ENCODE results near the gene IL21R. TPM values are rescaled to one million over a fixed set of nuclear protein-coding genes. Genes with fewer than 3 reads are reported as not detected.

Gene IL21R
- total and polyA plus RNA-seq, 10 of the 15 experiments (the other 5 are each of a cell fraction or from before 2014, with no cell fraction given) = 5.3 to 138 (median 82.5) TPM

- H3K27me3 ChIP-seq (replicated peaks in 1 of 2; ENCODE audit: control insufficient read depth in 2 of 2, insufficient read depth in 2 of 2, low read length in 1 of 2) = no peaks in the 10 kb centered on the region
- ATAC-seq (peak; percentile 11), DNase-seq (ENCODE audit: low read depth, low spot score) (no peak), FAIRE-seq (no peak)
- BruUV-seq (replicated peaks) = no TSS peak
- in situ Hi-C loops (cut with MboI) (no loop called here), intact Hi-C loops (cut with micrococcal nuclease; ENCODE audit: unreplicated experiment) (no loop called here)
- peaks cover 6% of the 10 kb centered on the region for H3K9me3 ChIP-seq (replicated peaks; ENCODE audit: control insufficient read depth, insufficient read depth, low read length)
- no peak overlapping the region for H2AFZ ChIP-seq (ENCODE audit: control insufficient read depth, low read depth, low read length)
- RAD21 ChIA-PET (ENCODE audit: unreplicated experiment) = interaction anchor here (0.7 to 4.3 kb wide), 9 partner anchors 19 to 193 kb away, joined by 3 to 106 read pairs (median 20); partner anchors contain the start of gene IL21R
- CTCF ChIA-PET = interaction anchor here (0.8 to 6.7 kb wide), 21 partner anchors 9 to 249 kb away, joined by 3 to 113 read pairs (median 5); partner anchors contain the start of genes IL21R and KDM8
- H3K4me1 ChIP-seq (ENCODE audit: control insufficient read depth, insufficient read depth, low read length) = peaks cover 91% of the 10 kb centered on the region
- peak overlapping the region; percentile 61; the same call in 1 of the 2 replicates for H3K4me3 ChIP-seq
- SMC1A ChIA-PET (ENCODE audit: uncharacterized antibody, unreplicated experiment) = interaction anchor here (0.9 to 11.7 kb wide), 14 partner anchors 13 to 228 kb away, joined by 3 to 161 read pairs (median 6); partner anchors contain the start of gene IL21R
- peak overlapping the region; percentile 88 for H3K27ac ChIP-seq (ENCODE audit: control insufficient read depth, insufficient read depth)
- H3K36me3 ChIP-seq (ENCODE audit: control insufficient read depth in 2 of 2, insufficient read depth in 2 of 2, low read length in 1 of 2) = peaks cover 23 to 44% of the 10 kb centered on the region in 2 experiments
- POLR2A ChIA-PET = interaction anchor here (1.0 to 4.1 kb wide), 10 partner anchors 16 to 154 kb away, joined by 3 to 35 read pairs (median 10); partner anchors contain the start of gene IL21R
- H3K9ac ChIP-seq (ENCODE audit: control insufficient read depth, insufficient read depth, low read length) = peak overlapping the region; percentile 73
- H3K4me2 ChIP-seq (ENCODE audit: control insufficient read depth, insufficient read depth) = peak overlapping the region; percentile 71
- 15% methylated on average over 4 of the region's 4 CpGs for WGBS (ENCODE audit: insufficient coverage, insufficient replicate concordance, low lambda C conversion rate, missing lambda C conversion rate)
- H4K20me1 ChIP-seq (ENCODE audit: control insufficient read depth, insufficient read depth) = no peaks in the 10 kb centered on the region
- peaks cover 94% of the 10 kb centered on the region for H3K79me2 ChIP-seq (ENCODE audit: control insufficient read depth, insufficient read depth, low read length)
- no peak for TF ChIP-seq ETV6 (conservative IDR thresholded peaks at IDR 0.05 in 1 of 2, IDR thresholded peaks at IDR 0.05 in 1 of 2; ENCODE audit: borderline replicate concordance in 1 of 2, low read depth in 1 of 2)
- TF ChIP-seq IKZF1 (conservative IDR thresholded peaks at IDR 0.05) = peak; percentile 40; the same call in 1 of the 2 replicates
- no peak for TF ChIP-seq PKNOX1 (IDR thresholded peaks at IDR 0.05)
- no peak for TF ChIP-seq TCF12 (IDR thresholded peaks at IDR 0.05; ENCODE audit: low read depth, low read length)
- no peak for TF ChIP-seq SUZ12 (IDR thresholded peaks at IDR 0.05; ENCODE audit: unreplicated experiment)
- TF ChIP-seq ELK1 (IDR thresholded peaks at IDR 0.05; ENCODE audit: low read depth, low read length) = no peak
- TF ChIP-seq ATF2 (IDR thresholded peaks at IDR 0.05; ENCODE audit: low read length) = no peak
- TF ChIP-seq BCL3 (IDR thresholded peaks at IDR 0.05; ENCODE audit: borderline replicate concordance, insufficient read depth, low read depth, low read length, poor library complexity, severe bottlenecking) = no peak
- TF ChIP-seq SPI1 (IDR thresholded peaks at IDR 0.05; ENCODE audit: borderline replicate concordance, insufficient read depth, low read depth, low read length) = peak; percentile 48; the same call in 1 of the 2 replicates
- peak; percentile 41 to 45 (median 41); a peak in 4 of 6 replicates for TF ChIP-seq CTCF (IDR thresholded peaks at IDR 0.05 in 2 of 3, conservative IDR thresholded peaks at IDR 0.05 in 1 of 3; ENCODE audit: control insufficient read depth in 2 of 3, extremely low read depth in 1 of 3, insufficient read depth in 1 of 3, low read depth in 3 of 3, low read length in 3 of 3)
Measured at GRCh38 chr16:27428026-27428785, 26.2 kb downstream of the IL21R start.
